ENCODE data around the gene ERFE. TPM values are rescaled to one million over a fixed set of nuclear protein-coding genes. Genes with fewer than 3 reads are reported as not detected.
A peak's percentile ranks its signal among the peaks of the same experiment; 100 is the strongest.

ERFE gene
- total RNA-seq, 1 experiment from 2014 or later = 4.5 TPM

GRCh38 chr2:238128061-238128440 lies 30.7 kb upstream of the ERFE start:
- TF ChIP-seq ZNF671 (CRISPR knock-in tag; IDR thresholded peaks at IDR 0.05) (no peak), EMX1 (CRISPR knock-in tag; IDR thresholded peaks at IDR 0.05) (no peak), ELF4 (CRISPR knock-in tag; IDR thresholded peaks at IDR 0.05; ENCODE audit: low read depth) (no peak), ATF2 (CRISPR knock-in tag; IDR thresholded peaks at IDR 0.05; ENCODE audit: borderline replicate concordance, low read depth) (no peak)
- ATAC-seq (no peak), DNase-seq (ENCODE audit: low spot score) (no peak)
- ChIA-PET POLR2A (no interaction called here), CTCF (interaction anchor here (0.6 to 2.7 kb wide), 11 partner anchors 8 to 556 kb away, joined by 3 to 41 read pairs (median 6); partner anchors contain the start of genes KLHL30 and SCLY)
- H3K36me3 Mint-ChIP-seq = no peaks in the 10 kb centered on the region
- H3K4me3 Mint-ChIP-seq = no peak overlapping the region
- no peaks in the 10 kb centered on the region for H3K27me3 Mint-ChIP-seq (ENCODE audit: low read depth)
- no peaks in the 10 kb centered on the region for H3K9me3 Mint-ChIP-seq
- H3K4me1 Mint-ChIP-seq = no peaks in the 10 kb centered on the region
- H3K27ac Mint-ChIP-seq = no peak overlapping the region

GRCh38 chr2:238128534-238129001 lies 30.2 kb upstream of the ERFE start:
- no peaks in the 10 kb centered on the region for H3K36me3 Mint-ChIP-seq
- peak; percentile 80 for ATAC-seq
- H3K4me3 Mint-ChIP-seq = no peak overlapping the region
- ChIA-PET CTCF (interaction anchor here (0.6 to 2.7 kb wide), 10 partner anchors 8 to 557 kb away, joined by 3 to 41 read pairs (median 6); partner anchors contain the start of genes KLHL30 and SCLY), POLR2A (no interaction called here)
- H3K27me3 Mint-ChIP-seq (ENCODE audit: low read depth) = no peaks in the 10 kb centered on the region
- H3K4me1 Mint-ChIP-seq = no peaks in the 10 kb centered on the region
- H3K9me3 Mint-ChIP-seq = no peaks in the 10 kb centered on the region
- DNase-seq (ENCODE audit: low spot score) = peak; percentile 80
- H3K27ac Mint-ChIP-seq = no peak overlapping the region
- TF ChIP-seq E2F1 (CRISPR knock-in tag; IDR thresholded peaks at IDR 0.05) = no peak
- no peak for TF ChIP-seq NR1H2 (CRISPR knock-in tag; IDR thresholded peaks at IDR 0.05)
- no peak for TF ChIP-seq IRF1 (CRISPR knock-in tag; IDR thresholded peaks at IDR 0.05)
- no peak for TF ChIP-seq MLX (CRISPR knock-in tag; IDR thresholded peaks at IDR 0.05)
- TF ChIP-seq OVOL2 (CRISPR knock-in tag; IDR thresholded peaks at IDR 0.05; ENCODE audit: borderline replicate concordance) = no peak
- no peak for TF ChIP-seq JUN (CRISPR knock-in tag; IDR thresholded peaks at IDR 0.05)
- TF ChIP-seq GABPB1 (CRISPR knock-in tag; IDR thresholded peaks at IDR 0.05) = no peak
- no peak for TF ChIP-seq MXD4 (CRISPR knock-in tag; IDR thresholded peaks at IDR 0.05; ENCODE audit: borderline replicate concordance)
- TF ChIP-seq E2F5 (CRISPR knock-in tag; IDR thresholded peaks at IDR 0.05) = no peak
- TF ChIP-seq ZNF532 (CRISPR knock-in tag; IDR thresholded peaks at IDR 0.05; ENCODE audit: borderline replicate concordance) = no peak
- no peak for TF ChIP-seq CREM (CRISPR knock-in tag; IDR thresholded peaks at IDR 0.05)
- no peak for TF ChIP-seq ARID4B (CRISPR knock-in tag; IDR thresholded peaks at IDR 0.05; ENCODE audit: borderline replicate concordance)
- no peak for TF ChIP-seq ATF2 (CRISPR knock-in tag; IDR thresholded peaks at IDR 0.05; ENCODE audit: borderline replicate concordance, low read depth)

All from WTC11 (cell line).